ENCODE results near the gene VPS13D. TPM values are rescaled to one million over a fixed set of nuclear protein-coding genes. Genes with fewer than 3 reads are reported as not detected.

Gene VPS13D
- total and polyA plus RNA-seq, 10 of the 15 experiments (the other 5 are each of a cell fraction or from before 2014, with no cell fraction given) = 1.4 to 16.9 (median 8.5) TPM

- DNase-seq (ENCODE audit: low read depth, low spot score) (no peak), FAIRE-seq (no peak), ATAC-seq (no peak)
- ChIA-PET CTCF (no interaction called here), SMC1A (ENCODE audit: uncharacterized antibody, unreplicated experiment) (interaction anchor here (0.7 kb wide), 1 partner anchor 338 kb away, joined by 3 read pairs; no protein-coding TSS in a partner anchor), RAD21 (ENCODE audit: unreplicated experiment) (no interaction called here), POLR2A (no interaction called here)
- Histone ChIP-seq H3K4me1 (ENCODE audit: control insufficient read depth, insufficient read depth, low read length) (no peaks in the 10 kb centered on the region), H3K36me3 (ENCODE audit: control insufficient read depth in 2 of 2, insufficient read depth in 2 of 2, low read length in 1 of 2) (peaks cover 1 to 14% of the 10 kb centered on the region in 2 experiments), H3K4me2 (ENCODE audit: control insufficient read depth, insufficient read depth) (no peak overlapping the region), H3K27me3 (replicated peaks in 1 of 2; ENCODE audit: control insufficient read depth in 2 of 2, insufficient read depth in 2 of 2, low read length in 1 of 2) (no peaks in the 10 kb centered on the region), H3K4me3 (no peak overlapping the region), H3K9ac (ENCODE audit: control insufficient read depth, insufficient read depth, low read length) (no peak overlapping the region), H3K79me2 (ENCODE audit: control insufficient read depth, insufficient read depth, low read length) (no peaks in the 10 kb centered on the region), H3K27ac (ENCODE audit: control insufficient read depth, insufficient read depth) (no peak overlapping the region), H2AFZ (ENCODE audit: control insufficient read depth, low read depth, low read length) (no peak overlapping the region), H3K9me3 (replicated peaks; ENCODE audit: control insufficient read depth, insufficient read depth, low read length) (no peaks in the 10 kb centered on the region; the same call in 2 of the 3 replicates), H4K20me1 (ENCODE audit: control insufficient read depth, insufficient read depth) (no peaks in the 10 kb centered on the region)
- intact Hi-C loops (cut with micrococcal nuclease; ENCODE audit: unreplicated experiment) (no loop called here), in situ Hi-C loops (cut with MboI) (no loop called here)
- no TSS peak for BruUV-seq (replicated peaks)
- WGBS (ENCODE audit: insufficient coverage, insufficient replicate concordance, low lambda C conversion rate, missing lambda C conversion rate) = 97% methylated on average over 13 of the region's 13 CpGs
- no peak for TF ChIP-seq CBX3 (IDR thresholded peaks at IDR 0.05; ENCODE audit: borderline replicate concordance, low read depth)
- TF ChIP-seq CTCF (IDR thresholded peaks at IDR 0.05 in 2 of 3, conservative IDR thresholded peaks at IDR 0.05 in 1 of 3; ENCODE audit: control insufficient read depth in 2 of 3, extremely low read depth in 1 of 3, insufficient read depth in 1 of 3, low read depth in 3 of 3, low read length in 3 of 3) = no peak
These were observed 175.1 kb downstream of the VPS13D start for GRCh38 chr1:12404918-12405317.

DNA sequence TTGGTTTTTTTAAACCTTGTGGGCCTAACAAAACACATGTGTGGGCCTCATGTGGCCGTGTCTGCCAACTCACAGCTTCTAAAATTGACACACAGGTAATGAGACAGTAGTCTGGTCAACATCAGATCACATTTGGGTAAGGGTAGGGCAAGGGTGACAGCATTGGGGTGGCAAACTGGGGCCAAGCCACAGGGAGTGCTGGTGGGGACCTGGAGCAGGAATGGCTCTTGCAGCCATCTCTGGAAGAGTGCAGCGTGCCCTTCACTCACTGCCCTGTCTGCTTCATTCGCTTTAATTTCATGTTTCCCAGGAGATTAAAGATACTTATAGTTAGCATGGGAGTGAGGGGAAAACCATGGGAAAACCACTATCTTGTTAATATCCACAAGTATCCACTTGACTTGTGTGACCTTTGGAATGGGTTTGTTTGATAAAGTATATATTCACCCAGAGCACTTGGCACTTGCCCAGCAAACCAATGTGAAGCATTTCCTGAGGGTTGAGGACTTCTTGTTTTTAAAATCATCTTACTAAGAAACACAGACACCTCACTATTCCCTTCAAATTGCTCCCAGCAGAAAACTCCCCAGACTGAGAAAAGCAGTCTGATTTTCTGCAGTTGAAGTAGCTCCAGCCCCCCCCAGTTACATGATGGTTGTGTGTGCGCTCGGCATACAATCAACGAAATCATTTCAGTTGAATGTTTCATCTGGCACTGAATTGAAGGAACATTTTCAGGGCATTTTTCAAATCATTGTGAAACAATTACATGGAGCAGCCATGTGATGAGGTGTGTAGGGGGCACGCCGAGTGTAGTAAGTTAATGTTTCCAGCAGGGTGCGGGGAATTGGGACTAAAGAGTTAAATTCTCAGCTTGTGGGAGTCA lies 175.7 kb downstream of the VPS13D start:
- RAD21 ChIA-PET (ENCODE audit: unreplicated experiment) = no interaction called here
- no peak overlapping the region for H2AFZ ChIP-seq (ENCODE audit: control insufficient read depth, low read depth, low read length)
- no peaks in the 10 kb centered on the region for H3K27me3 ChIP-seq (replicated peaks in 1 of 2; ENCODE audit: control insufficient read depth in 2 of 2, insufficient read depth in 2 of 2, low read length in 1 of 2)
- CTCF ChIA-PET = no interaction called here
- H3K4me2 ChIP-seq (ENCODE audit: control insufficient read depth, insufficient read depth) = no peak overlapping the region
- no peak overlapping the region for H3K27ac ChIP-seq (ENCODE audit: control insufficient read depth, insufficient read depth)
- ATAC-seq (no peak), FAIRE-seq (no peak), DNase-seq (ENCODE audit: low read depth, low spot score) (no peak)
- H3K9ac ChIP-seq (ENCODE audit: control insufficient read depth, insufficient read depth, low read length) = no peak overlapping the region
- peaks cover 1 to 14% of the 10 kb centered on the region in 2 experiments for H3K36me3 ChIP-seq (ENCODE audit: control insufficient read depth in 2 of 2, insufficient read depth in 2 of 2, low read length in 1 of 2)
- no TSS peak for BruUV-seq (replicated peaks)
- WGBS (ENCODE audit: insufficient coverage, insufficient replicate concordance, low lambda C conversion rate, missing lambda C conversion rate) = 93% methylated on average over 9 of the region's 9 CpGs
- H3K9me3 ChIP-seq (replicated peaks; ENCODE audit: control insufficient read depth, insufficient read depth, low read length) = peaks cover 4% of the 10 kb centered on the region; the same call in 1 of the 3 replicates
- H3K79me2 ChIP-seq (ENCODE audit: control insufficient read depth, insufficient read depth, low read length) = no peaks in the 10 kb centered on the region
- H3K4me3 ChIP-seq = no peak overlapping the region
- intact Hi-C loops (cut with micrococcal nuclease; ENCODE audit: unreplicated experiment) = no loop called here
- H3K4me1 ChIP-seq (ENCODE audit: control insufficient read depth, insufficient read depth, low read length) = no peaks in the 10 kb centered on the region
- SMC1A ChIA-PET (ENCODE audit: uncharacterized antibody, unreplicated experiment) = interaction anchor here (0.7 to 1.9 kb wide), 2 partner anchors 91 to 338 kb away, joined by 3 to 5 read pairs; no protein-coding TSS in a partner anchor
- in situ Hi-C loops (cut with MboI) = no loop called here
- H4K20me1 ChIP-seq (ENCODE audit: control insufficient read depth, insufficient read depth) = no peaks in the 10 kb centered on the region
- POLR2A ChIA-PET = no interaction called here
- TF ChIP-seq BRCA1 (IDR thresholded peaks at IDR 0.05; ENCODE audit: low read depth, low read length) (no peak), SMAD5 (IDR thresholded peaks at IDR 0.05; ENCODE audit: low read depth) (no peak), ZBTB40 (IDR thresholded peaks at IDR 0.05; ENCODE audit: borderline replicate concordance) (no peak), EED (IDR thresholded peaks at IDR 0.05; ENCODE audit: low read depth) (no peak), ZNF24 (IDR thresholded peaks at IDR 0.05) (no peak), E2F4 (IDR thresholded peaks at IDR 0.05; ENCODE audit: low read depth, low read length) (no peak)
